VCaP (cell line): ENCODE measurements around the gene GMDS.

Experiments used
- H3K27ac ChIP-seq: fragments of 450-650 bp; 2 replicates; pipeline ENCODE4 v1.5.1; 2017
- TF ChIP-seq, protein P1 (sequence below): fragments of 450-650 bp; conservative IDR thresholded peaks from 2 replicates; pipeline ENCODE4 v1.5.1; 2017; ENCODE audit warnings: mild to moderate bottlenecking, moderate library complexity

The GMDS gene

DNA sequence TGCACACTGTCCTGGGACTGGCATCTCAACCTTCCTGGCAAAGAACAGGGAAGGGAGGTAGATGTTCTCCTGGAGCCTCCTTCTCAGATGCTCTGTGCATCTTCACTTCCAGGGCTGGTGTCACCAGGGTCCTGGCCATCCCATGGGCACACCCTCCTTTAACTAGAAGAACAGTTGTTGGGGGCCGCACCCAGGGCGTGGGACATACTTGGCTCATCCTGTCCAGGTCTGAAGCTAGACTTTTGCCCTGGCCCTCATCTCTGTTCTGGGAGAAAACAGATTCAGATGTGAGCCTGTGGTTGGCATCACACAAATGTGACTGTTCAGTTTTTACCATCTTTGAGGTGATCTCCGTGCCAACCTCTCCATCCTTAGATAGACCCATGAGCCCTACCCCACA, 594.0 kb downstream of the GMDS start:
- TF ChIP-seq, protein P1, sequence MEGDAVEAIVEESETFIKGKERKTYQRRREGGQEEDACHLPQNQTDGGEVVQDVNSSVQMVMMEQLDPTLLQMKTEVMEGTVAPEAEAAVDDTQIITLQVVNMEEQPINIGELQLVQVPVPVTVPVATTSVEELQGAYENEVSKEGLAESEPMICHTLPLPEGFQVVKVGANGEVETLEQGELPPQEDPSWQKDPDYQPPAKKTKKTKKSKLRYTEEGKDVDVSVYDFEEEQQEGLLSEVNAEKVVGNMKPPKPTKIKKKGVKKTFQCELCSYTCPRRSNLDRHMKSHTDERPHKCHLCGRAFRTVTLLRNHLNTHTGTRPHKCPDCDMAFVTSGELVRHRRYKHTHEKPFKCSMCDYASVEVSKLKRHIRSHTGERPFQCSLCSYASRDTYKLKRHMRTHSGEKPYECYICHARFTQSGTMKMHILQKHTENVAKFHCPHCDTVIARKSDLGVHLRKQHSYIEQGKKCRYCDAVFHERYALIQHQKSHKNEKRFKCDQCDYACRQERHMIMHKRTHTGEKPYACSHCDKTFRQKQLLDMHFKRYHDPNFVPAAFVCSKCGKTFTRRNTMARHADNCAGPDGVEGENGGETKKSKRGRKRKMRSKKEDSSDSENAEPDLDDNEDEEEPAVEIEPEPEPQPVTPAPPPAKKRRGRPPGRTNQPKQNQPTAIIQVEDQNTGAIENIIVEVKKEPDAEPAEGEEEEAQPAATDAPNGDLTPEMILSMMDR: no peak
- no peak overlapping the region for H3K27ac ChIP-seq

DNA sequence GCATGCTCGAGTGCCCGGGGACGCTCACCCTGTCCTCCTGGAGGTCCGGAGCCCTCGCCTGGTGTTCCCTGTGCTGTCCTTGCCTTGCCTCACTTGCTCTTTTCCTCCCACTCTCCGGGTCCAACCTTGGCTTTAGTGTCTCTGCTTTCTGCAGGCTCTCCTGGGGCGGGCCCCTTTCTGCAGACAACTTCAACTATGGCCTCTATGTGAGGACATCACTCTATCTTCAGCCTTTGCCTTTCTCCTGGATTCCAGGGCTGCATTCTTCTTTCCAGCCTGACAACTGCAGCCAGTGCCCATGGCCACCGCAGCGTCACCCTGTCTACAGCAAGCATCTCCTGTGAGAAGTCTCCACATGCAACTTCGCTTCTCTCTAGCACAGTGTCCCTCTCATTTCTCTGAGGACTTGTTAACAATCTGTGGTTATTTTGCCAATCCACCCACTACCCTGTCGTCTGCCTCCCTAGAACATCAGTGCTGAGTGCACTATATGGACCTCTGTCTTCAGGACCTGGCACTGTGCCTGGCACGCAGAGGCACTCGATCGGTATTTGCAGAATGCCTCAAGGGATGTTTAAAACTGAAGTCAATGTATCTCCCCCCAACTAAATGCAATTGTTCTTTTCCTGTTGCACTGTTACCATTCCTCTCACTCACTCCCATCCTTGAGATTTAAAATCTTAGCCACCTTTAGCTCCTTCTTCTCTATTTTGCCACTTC, 599.8 kb downstream of the GMDS start:
- H3K27ac ChIP-seq: no peak overlapping the region
- TF ChIP-seq, protein P1: no peak

DNA sequence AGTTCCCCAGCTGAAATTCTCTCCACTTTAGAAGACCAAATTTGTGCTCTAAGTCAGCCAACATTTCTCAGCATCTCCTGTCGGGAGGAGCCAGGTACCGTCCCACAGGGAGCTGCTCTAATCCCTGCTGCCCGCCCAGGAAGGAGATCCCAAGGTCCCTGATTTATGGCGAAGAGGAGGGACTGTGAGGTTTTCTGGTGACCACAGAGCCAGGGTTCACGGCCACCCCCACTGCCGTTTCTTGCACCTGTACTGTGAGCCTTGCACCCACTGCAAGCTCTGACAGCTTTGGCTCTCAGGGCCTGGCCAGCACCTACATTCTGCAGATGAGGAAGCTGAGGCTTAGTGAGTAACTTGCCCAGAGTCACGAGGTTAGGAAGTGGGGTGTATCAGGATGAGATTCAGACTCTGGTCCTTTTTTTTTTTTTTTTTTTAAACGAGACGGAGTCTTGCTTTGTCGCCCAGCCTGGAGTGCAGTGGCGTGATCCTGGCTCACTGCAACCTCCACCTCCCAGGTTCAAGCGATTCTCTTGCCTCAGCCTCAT, 600.8 kb downstream of the GMDS start:
- H3K27ac ChIP-seq: no peak overlapping the region
- TF ChIP-seq, protein P1: no peak

DNA sequence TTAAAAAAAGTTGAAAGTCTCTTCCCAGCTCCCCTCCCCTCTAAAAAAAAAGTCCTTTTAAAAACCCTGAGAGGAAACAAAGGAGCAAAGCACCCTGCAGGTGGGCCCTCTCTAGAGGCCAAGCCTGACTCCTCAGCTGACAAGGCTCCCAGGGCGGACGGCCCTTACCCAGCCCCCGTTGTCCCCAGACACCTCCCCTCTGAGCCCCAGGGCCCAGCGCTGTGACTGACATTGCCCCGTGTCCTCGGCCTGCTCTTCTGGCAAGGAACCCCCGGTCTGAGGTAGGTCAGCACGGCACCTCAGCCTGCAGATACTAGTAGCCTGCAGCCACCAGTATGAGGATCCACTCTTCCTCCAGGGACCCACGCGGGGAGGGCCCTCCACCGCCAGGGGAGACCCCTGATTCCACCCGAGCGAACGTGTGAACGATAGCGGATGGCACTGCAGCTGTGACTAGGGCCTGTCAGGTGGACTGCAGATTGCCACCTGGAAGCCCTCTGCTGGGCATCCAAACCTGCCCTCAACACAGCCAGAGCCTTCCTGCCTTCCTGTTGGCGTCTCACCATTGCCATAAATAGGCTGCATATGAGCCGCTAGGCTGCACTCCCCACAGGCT, 601.5 kb downstream of the GMDS start:
- no peak overlapping the region for H3K27ac ChIP-seq
- TF ChIP-seq, protein P1: no peak

DNA sequence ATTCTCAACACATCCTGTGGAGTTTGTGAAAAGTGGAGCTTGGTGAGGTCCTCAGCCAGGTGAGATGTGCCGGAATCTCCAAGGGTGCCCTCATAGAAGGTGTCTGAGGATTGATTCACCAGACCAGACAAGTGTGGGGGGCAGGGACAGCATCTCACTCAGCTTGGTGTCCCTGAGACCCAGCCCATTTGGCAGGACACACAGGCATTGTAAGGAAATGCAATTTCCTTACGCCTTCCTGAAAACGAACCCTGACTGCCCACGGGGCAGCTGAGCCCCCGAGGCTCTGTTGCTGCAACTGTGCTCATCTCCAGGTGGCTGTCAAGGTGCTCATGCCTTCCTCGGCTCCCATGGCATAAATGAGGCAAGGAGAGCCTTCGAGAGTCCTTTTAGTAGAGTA, 602.3 kb downstream of the GMDS start:
- TF ChIP-seq, protein P1: no peak
- H3K27ac ChIP-seq: no peak overlapping the region

DNA sequence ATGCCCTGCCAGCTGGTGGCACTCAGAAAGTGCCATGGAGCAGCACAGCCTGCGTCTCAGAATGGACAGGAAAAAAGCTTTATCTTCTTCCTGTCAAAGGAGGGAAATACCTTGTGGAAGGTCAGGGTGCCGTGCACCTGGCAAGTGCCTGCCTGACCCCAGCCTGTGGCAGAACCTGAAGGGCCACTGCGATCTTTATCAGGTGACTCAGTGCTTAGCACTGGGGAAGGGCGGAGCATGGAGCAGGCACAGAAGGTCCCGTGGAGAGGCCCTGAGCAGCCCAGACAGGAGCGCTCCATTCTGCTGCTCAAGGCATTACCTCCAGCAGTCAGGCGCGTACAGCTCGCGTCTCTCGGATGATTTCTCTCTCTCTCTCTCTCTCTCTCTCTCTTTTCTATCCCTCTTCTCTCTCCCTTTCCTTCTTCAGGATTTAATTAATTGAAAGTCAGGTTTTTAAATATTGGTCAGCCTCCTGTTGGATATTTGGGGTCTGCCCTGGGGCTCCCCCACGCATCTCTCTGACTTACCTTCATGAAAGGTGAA, 604.0 kb downstream of the GMDS start:
- TF ChIP-seq, protein P1: no peak
- no peak overlapping the region for H3K27ac ChIP-seq

DNA sequence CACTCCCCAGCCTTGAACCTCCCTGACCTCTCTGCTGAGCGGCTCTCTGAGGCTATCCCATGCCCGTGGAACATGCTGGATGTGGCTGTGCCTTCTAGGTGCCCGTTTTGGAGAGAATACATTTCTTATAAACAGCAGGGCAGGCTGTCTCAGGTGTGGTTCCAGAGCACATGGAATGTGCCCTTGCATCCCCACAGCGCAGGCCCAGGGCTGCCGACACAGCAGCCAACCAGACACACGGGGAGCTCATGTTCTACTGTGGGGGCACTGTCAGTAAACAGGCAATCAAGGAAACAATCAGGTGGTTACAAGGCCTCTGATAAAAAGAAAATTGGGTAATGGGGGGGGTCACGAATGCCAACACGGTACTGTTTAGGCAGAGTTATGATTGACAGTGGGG, 604.9 kb downstream of the GMDS start:
- no peak overlapping the region for H3K27ac ChIP-seq
- TF ChIP-seq, protein P1: no peak
